Measurements from ENCODE around the gene CITED4.

- TF ChIP-seq, protein P1, sequence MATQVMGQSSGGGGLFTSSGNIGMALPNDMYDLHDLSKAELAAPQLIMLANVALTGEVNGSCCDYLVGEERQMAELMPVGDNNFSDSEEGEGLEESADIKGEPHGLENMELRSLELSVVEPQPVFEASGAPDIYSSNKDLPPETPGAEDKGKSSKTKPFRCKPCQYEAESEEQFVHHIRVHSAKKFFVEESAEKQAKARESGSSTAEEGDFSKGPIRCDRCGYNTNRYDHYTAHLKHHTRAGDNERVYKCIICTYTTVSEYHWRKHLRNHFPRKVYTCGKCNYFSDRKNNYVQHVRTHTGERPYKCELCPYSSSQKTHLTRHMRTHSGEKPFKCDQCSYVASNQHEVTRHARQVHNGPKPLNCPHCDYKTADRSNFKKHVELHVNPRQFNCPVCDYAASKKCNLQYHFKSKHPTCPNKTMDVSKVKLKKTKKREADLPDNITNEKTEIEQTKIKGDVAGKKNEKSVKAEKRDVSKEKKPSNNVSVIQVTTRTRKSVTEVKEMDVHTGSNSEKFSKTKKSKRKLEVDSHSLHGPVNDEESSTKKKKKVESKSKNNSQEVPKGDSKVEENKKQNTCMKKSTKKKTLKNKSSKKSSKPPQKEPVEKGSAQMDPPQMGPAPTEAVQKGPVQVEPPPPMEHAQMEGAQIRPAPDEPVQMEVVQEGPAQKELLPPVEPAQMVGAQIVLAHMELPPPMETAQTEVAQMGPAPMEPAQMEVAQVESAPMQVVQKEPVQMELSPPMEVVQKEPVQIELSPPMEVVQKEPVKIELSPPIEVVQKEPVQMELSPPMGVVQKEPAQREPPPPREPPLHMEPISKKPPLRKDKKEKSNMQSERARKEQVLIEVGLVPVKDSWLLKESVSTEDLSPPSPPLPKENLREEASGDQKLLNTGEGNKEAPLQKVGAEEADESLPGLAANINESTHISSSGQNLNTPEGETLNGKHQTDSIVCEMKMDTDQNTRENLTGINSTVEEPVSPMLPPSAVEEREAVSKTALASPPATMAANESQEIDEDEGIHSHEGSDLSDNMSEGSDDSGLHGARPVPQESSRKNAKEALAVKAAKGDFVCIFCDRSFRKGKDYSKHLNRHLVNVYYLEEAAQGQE (IDR thresholded peaks at IDR 0.05; ENCODE audit: borderline replicate concordance), result no peak
- TF ChIP-seq EZH2 (IDR thresholded peaks at IDR 0.05; ENCODE audit: borderline replicate concordance, insufficient read depth, low read length, poor library complexity, severe bottlenecking) (no peak), RAD21 (conservative IDR thresholded peaks at IDR 0.05) (no peak), CTCF (IDR thresholded peaks at IDR 0.05; ENCODE audit: poor library complexity, severe bottlenecking) (no peak)
These were observed 15.0 kb downstream of the CITED4 start for GRCh38 chr1:40847023-40847745.
